Ramos (cell line): Measurements from ENCODE around the gene FBXL7.

Experiments used
- in situ Hi-C: fragments of 300-500 bp; cut with MboI; formaldehyde crosslinking; loops from one replicate; pipeline ENCODE4 v1.14.3; 2022; ENCODE audit warnings: low sequenced_read_pairs; ENCODE audit not compliant: unreplicated experiment

FBXL7 gene

GRCh38 chr5:15790446-15791018 is 290.6 kb downstream of the FBXL7 start:
- in situ Hi-C loops, result no loop called here

- in situ Hi-C loops, result no loop called here
Measured at GRCh38 chr5:15791274-15791673, 291.3 kb downstream of the FBXL7 start.

- in situ Hi-C loops, result no loop called here
Measured at GRCh38 chr5:15791859-15792258, 291.9 kb downstream of the FBXL7 start.

- in situ Hi-C loops, result no loop called here
Measured at GRCh38 chr5:15794052-15794985, 294.3 kb downstream of the FBXL7 start.

- in situ Hi-C loops, result no loop called here
Measured at GRCh38 chr5:15796096-15796495, 296.1 kb downstream of the FBXL7 start.

GRCh38 chr5:15796557-15796956 is 296.6 kb downstream of the FBXL7 start:
- in situ Hi-C loops, result no loop called here

GRCh38 chr5:15797116-15797515 is 297.1 kb downstream of the FBXL7 start:
- in situ Hi-C loops, result no loop called here

- in situ Hi-C loops, result no loop called here
Measured at GRCh38 chr5:15798006-15798405, 298.0 kb downstream of the FBXL7 start.

GRCh38 chr5:15799014-15799413 is 299.0 kb downstream of the FBXL7 start:
- in situ Hi-C loops, result no loop called here

- in situ Hi-C loops, result no loop called here
Measured at GRCh38 chr5:15799612-15800011, 299.6 kb downstream of the FBXL7 start.

GRCh38 chr5:15803280-15803679 is 303.3 kb downstream of the FBXL7 start:
- in situ Hi-C loops, result no loop called here

- in situ Hi-C loops, result no loop called here
Measured at GRCh38 chr5:15806613-15807012, 306.6 kb downstream of the FBXL7 start.

- in situ Hi-C loops, result no loop called here
Measured at GRCh38 chr5:15807248-15807647, 307.3 kb downstream of the FBXL7 start.

GRCh38 chr5:15807871-15808270 is 307.9 kb downstream of the FBXL7 start:
- in situ Hi-C loops, result no loop called here

GRCh38 chr5:15808577-15808976 is 308.6 kb downstream of the FBXL7 start:
- in situ Hi-C loops, result no loop called here

- in situ Hi-C loops, result no loop called here
Measured at GRCh38 chr5:15819617-15820016, 319.6 kb downstream of the FBXL7 start.

GRCh38 chr5:15821506-15821905 is 321.5 kb downstream of the FBXL7 start:
- in situ Hi-C loops, result no loop called here

GRCh38 chr5:15823398-15823797 is 323.4 kb downstream of the FBXL7 start:
- in situ Hi-C loops, result no loop called here

- in situ Hi-C loops, result no loop called here
Measured at GRCh38 chr5:15827741-15828140, 327.8 kb downstream of the FBXL7 start.

GRCh38 chr5:15831408-15831807 is 331.4 kb downstream of the FBXL7 start:
- in situ Hi-C loops, result no loop called here

GRCh38 chr5:15833365-15833764 is 333.4 kb downstream of the FBXL7 start:
- in situ Hi-C loops, result no loop called here
